Type B pancreatic cell (in vitro differentiated cells): ENCODE results near the gene RANBP1. TPM values are rescaled to one million over a fixed set of nuclear protein-coding genes. Genes with fewer than 3 reads are reported as not detected.

Source experiments
- DNase-seq: peaks from one replicate; pipeline ENCODE4 v3.0.0; 2021; ENCODE audit warnings: mixed read lengths; ENCODE audit not compliant: unreplicated experiment; ENCODE audit errors: extremely low spot score
- H3K27ac Mint-ChIP-seq: 2 replicates; pipeline ENCODE4 v1.8.0; 2021; ENCODE audit warnings: mild to moderate bottlenecking, mixed read lengths
- H3K27me3 Mint-ChIP-seq: 2 replicates; pipeline ENCODE4 v1.8.0; 2021; ENCODE audit warnings: mixed read lengths
- H3K36me3 Mint-ChIP-seq: 2 replicates; pipeline ENCODE4 v1.8.0; 2021; ENCODE audit warnings: mixed read lengths
- H3K4me1 Mint-ChIP-seq: one replicate; pipeline ENCODE4 v1.8.0; 2021; ENCODE audit warnings: mixed read lengths; ENCODE audit not compliant: unreplicated experiment
- H3K4me3 Mint-ChIP-seq: 2 replicates; pipeline ENCODE4 v1.8.0; 2021; ENCODE audit warnings: mild to moderate bottlenecking, mixed read lengths
- H3K9me3 Mint-ChIP-seq: 2 replicates; pipeline ENCODE4 v1.8.0; 2021; ENCODE audit warnings: mixed read lengths
- CTCF ChIP-seq: fragments of 200-600 bp; sonication (generic); conservative IDR thresholded peaks from 2 replicates; pipeline ENCODE4 v1.5.0; 2021; ENCODE audit warnings: antibody characterized with exemption, mild to moderate bottlenecking
- total RNA-seq: library from RNA; stranded (reverse); gene quantifications from 2 replicates; pipeline ENCODE4 v1.2.1, GENCODE V29; 2021; ENCODE audit warnings: low replicate concordance

RANBP1 gene
- total RNA-seq, 1 donor from 2014 or later: 235 TPM

GRCh38 chr22:20095521-20095920 is 20.4 kb upstream of the RANBP1 start:
- H3K36me3 Mint-ChIP-seq: peaks cover 53% of the 10 kb centered on the region
- H3K4me1 Mint-ChIP-seq: no peaks in the 10 kb centered on the region
- DNase-seq: no peak

GRCh38 chr22:20096574-20097420 is 19.1 kb upstream of the RANBP1 start:
- no peaks in the 10 kb centered on the region for H3K9me3 Mint-ChIP-seq
- TF ChIP-seq CTCF: no peak
- H3K4me1 Mint-ChIP-seq: no peaks in the 10 kb centered on the region
- DNase-seq: no peak
- H3K36me3 Mint-ChIP-seq: peaks cover 42% of the 10 kb centered on the region
- H3K4me3 Mint-ChIP-seq: no peak overlapping the region
- no peaks in the 10 kb centered on the region for H3K27me3 Mint-ChIP-seq
- no peak overlapping the region for H3K27ac Mint-ChIP-seq

More at GRCh38 chr22:20095521-20095920, 20.4 kb upstream of the RANBP1 start:
- no peak overlapping the region for H3K27ac Mint-ChIP-seq
- no peaks in the 10 kb centered on the region for H3K9me3 Mint-ChIP-seq
- no peak overlapping the region for H3K4me3 Mint-ChIP-seq
- H3K27me3 Mint-ChIP-seq: no peaks in the 10 kb centered on the region
- no peak for TF ChIP-seq CTCF

GRCh38 chr22:20099099-20099711 is 16.7 kb upstream of the RANBP1 start:
- DNase-seq: no peak
- Mint-ChIP-seq H3K4me1 (no peaks in the 10 kb centered on the region), H3K36me3 (peaks cover 34% of the 10 kb centered on the region), H3K27me3 (no peaks in the 10 kb centered on the region), H3K9me3 (no peaks in the 10 kb centered on the region), H3K4me3 (no peak overlapping the region), H3K27ac (no peak overlapping the region)
- no peak for TF ChIP-seq CTCF

DNA sequence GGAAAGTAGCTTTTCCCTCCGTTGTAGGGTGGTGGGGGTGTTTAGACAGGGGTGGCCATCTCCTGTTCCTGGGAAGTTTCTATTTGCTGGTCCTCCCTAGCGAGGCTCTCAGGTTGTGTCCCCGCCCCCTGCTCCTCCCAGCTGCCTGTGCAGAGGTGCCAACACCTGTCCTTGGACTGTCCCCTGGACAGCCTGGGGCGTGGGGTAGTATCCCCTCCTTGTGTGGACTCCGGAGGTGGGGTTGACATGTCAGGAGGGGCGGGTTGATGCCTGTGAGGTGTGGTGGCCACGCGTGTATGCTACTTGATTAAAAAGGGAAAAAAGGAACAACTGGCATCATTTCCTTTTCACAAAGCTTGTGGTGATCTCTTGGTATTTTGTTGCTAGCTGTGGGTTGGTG is 14.3 kb upstream of the RANBP1 start:
- Mint-ChIP-seq H3K27me3 (no peaks in the 10 kb centered on the region), H3K9me3 (no peaks in the 10 kb centered on the region), H3K4me3 (no peak overlapping the region), H3K4me1 (no peaks in the 10 kb centered on the region), H3K27ac (no peak overlapping the region), H3K36me3 (peaks cover 13% of the 10 kb centered on the region)
- DNase-seq: no peak
- TF ChIP-seq CTCF: no peak

DNA sequence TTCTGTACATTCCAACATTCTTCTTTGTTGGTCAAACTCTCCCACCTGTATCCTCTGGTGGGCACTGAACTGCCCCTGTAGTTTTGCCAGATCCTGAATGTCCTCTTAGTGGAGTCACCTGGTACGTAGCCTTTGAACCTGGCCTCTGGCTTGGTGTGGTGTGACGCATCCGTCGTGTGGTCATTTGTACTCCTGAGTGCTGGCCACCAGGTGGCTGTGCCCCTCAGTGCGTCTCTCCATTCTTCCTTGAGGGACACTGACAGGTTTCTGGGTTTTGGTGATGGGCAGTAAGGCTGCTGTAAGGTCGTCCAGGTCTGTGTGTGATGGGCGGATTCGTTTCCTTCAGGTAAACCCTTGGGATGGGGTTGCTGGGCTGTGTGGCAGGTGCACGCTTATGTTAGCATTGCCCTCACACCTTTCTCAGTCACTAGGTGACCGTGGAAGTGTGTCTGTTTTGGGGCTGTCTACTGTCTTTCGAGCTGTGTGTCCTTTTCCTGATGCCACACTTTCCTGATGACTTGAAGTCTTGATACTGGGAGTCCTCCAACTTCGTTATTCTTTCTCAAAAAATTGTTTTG is 13.6 kb upstream of the RANBP1 start:
- DNase-seq: no peak
- no peaks in the 10 kb centered on the region for H3K9me3 Mint-ChIP-seq
- TF ChIP-seq CTCF: no peak
- H3K4me1 Mint-ChIP-seq: no peaks in the 10 kb centered on the region
- no peak overlapping the region for H3K27ac Mint-ChIP-seq
- H3K27me3 Mint-ChIP-seq: no peaks in the 10 kb centered on the region
- H3K4me3 Mint-ChIP-seq: no peak overlapping the region
- H3K36me3 Mint-ChIP-seq: peaks cover 7% of the 10 kb centered on the region
